ENCODE results near the gene WDR33.
"Not testable (repeated sequence)": the region's sequence is repeated elsewhere in the genome, so short reads cannot be mapped to it uniquely, and the experiment has no call there.

The WDR33 gene

GRCh38 chr2:127807678-127808353, 3.2 kb downstream of the WDR33 start:
- no peak for DNase-seq

DNA sequence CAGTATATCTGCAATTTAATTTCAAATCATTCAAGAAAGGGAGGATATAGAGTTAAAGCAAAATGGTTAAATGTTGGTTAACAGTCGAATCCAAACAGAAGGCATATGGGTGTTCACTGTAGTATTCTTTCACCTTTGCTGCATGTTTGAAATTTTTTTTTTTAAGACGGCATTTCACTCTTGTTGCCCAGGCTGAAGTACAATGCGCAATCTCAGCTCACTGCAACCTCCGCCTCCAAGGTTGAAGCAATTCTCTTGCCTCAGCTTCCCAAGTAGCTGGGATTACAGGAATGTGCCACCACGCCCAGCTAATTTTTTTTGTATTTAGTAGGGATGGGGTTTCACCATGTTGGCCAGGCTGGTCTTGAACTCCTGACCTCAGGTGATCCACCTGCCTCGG, 4.1 kb downstream of the WDR33 start:
- DNase-seq: not testable (repeated sequence)

GRCh38 chr2:127805491-127805890, 5.5 kb downstream of the WDR33 start:
- DNase-seq: no peak

GRCh38 chr2:127799926-127800325, 11.0 kb downstream of the WDR33 start:
- DNase-seq: no peak

DNA sequence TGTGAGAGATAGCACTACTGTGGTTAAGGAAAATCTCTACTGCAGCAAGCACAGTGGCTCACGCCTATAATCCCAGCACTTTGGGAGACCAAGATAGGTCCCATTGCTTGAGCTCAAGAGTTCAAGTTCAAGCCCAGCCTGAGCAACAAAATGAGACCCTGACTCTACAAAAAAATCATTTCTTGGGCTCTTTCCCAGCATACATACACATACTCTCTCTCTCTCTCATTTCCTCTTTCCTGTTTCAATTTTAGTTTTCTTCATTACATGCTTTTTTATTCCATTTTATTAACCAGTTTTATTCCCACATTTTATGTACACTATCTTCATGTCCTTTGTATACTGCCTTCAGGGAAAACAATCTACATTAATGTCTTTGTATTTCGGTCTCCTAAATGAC, 14.6 kb downstream of the WDR33 start:
- no peak for DNase-seq

DNA sequence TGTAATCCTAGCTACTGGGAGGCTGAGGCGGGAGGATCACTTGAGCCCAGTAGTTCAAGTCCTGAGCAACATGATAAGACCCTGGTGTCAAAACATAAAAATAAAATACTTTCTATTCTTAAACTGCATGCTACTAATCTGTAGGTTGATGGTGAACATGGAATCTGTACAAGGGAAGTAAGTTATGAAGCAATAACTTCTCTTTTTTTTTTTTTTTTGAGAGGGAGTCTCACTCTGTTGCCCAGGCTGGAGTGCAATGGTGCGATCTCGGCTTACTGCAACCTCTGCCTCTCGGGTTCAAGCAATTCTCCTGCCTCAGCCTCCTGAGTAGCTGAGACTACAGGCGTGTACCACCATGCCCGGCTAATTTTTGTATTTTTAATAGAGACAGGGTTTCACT, 16.1 kb downstream of the WDR33 start:
- not testable (repeated sequence) for DNase-seq

- no peak for DNase-seq
Observed at GRCh38 chr2:127792805-127793204, 18.2 kb downstream of the WDR33 start.

DNA sequence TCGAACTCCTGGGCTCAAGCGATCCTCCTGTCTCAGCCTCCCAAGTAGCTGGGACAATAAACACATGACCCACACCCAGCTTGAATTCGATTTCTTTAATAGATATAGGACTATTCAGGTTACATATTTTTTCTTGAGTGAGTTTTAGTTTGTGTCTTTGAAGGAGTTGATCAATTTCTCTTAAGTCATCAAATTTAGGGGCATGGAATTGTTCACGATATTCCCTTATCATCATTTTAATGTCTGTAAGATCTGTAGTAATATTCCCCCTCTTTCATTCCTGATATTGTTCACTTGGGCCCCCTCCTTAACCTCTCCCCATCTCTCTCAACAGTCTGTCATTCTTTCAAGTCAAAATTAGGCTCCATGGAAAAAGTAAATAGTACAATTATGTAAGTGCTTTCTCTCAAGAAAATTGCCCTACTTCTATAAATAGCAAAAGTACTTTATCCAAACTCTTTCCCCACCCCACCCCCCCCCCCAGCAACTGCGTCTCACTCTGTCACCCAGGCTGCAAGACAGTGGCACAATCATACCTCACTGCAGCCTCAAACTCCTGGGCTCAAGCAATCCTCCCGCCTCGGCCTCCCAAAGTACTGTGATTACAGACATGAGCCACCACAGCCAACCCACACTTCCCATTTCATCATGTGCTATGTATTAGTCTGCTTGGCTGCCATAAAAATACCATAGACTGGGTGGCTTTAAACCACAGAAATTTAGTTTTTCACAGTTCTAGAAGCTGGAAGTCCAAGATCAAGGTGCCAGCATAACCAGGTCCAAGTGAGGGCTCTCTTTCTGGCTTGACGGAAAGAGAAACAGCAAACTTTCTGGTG, 20.1 kb downstream of the WDR33 start:
- DNase-seq: peak; percentile 11

DNA sequence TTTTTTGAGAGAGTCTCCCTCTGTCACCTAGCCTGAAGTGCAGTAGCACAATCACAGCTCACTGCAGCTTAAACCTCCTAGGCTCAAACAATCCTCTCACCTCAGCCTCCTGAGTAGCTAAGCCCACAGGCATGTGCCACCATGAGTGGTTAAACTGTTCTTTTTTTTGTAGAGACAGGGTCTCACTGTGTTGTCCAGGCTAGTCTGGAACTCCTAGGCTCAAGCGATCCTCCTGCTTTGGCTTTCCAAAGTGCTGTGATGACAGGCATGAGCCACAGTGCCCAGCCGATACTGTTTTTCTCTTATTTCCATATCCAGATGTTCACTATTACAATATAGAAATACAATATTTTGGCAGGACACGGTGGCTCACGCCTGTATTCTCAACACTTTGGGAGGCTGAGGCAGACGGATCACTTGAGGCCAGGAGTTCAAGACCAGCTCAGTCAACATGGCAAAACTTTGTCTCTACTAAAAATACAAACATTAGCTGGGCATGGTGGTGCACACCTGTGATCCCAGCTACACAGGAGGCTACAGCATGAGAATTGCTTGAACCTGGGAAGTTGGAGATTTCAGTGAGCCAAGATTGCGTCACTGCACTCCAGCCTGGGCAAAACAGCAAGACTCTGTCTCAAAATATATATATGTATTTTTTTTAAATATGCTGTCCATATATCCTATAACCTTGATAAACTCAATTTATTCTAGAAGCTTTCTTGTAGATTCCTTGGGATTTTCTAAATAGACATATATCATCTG, 24.7 kb downstream of the WDR33 start:
- no peak for DNase-seq

GRCh38 chr2:127784965-127785518, 25.9 kb downstream of the WDR33 start:
- DNase-seq: no peak

GRCh38 chr2:127783101-127783500, 27.9 kb downstream of the WDR33 start:
- no peak for DNase-seq

- no peak for DNase-seq
Observed at GRCh38 chr2:127778850-127779249, 32.1 kb downstream of the WDR33 start.

GRCh38 chr2:127778447-127778846, 32.5 kb downstream of the WDR33 start:
- no peak for DNase-seq

DNA sequence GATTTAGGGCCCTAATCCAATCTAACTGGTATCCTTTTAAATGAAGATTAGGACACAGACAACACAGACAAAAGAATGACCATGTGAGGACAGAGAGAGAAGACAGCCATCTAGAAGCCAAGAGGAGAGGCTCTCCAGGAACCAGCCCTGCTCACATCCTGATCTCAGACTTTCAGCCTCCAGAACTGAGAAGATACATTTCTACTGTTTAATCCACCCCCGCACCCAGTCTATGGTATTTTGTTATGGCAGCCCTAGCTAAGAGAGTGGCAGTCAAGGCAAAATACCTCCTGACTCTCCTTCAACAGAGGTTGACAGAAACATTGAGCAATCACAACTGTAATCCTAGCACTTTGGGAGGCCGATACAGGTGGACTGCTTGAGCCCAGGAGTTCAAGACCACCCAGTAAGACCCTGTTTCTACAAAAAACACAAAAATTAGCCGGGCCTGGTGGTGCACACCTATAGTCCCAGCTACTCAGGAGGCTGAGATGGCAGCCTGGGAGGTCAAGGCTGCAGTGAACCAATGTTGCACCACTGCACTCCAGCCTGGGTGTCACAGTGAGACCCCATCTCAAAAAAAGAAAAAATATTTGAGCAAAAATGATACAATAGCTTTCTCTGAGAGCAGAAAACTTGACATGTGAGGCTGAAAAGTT, 34.7 kb downstream of the WDR33 start:
- no peak for DNase-seq

GRCh38 chr2:127771756-127772155, 39.2 kb downstream of the WDR33 start:
- DNase-seq: no peak

GRCh38 chr2:127770973-127771735, 39.8 kb downstream of the WDR33 start:
- no peak for DNase-seq

DNA sequence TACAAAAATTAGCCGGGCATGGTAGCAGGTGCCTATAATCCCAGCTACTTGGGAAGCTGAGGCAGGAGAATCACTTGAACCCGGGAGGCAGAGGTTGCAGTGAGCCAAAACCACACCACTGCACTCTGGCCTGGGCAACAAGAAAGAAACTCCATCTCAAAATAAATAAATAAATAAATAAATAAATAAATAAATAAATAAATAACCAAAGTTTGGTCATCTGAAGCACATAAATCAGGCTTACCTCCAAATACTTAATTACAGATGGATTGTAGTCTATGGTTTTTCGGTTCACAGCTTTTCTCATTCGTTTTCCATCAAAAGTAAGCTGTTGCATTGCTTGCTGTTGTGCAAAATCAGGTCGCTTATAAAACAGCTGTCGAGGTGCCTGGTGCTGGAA, 40.4 kb downstream of the WDR33 start:
- not testable (repeated sequence) for DNase-seq

DNA sequence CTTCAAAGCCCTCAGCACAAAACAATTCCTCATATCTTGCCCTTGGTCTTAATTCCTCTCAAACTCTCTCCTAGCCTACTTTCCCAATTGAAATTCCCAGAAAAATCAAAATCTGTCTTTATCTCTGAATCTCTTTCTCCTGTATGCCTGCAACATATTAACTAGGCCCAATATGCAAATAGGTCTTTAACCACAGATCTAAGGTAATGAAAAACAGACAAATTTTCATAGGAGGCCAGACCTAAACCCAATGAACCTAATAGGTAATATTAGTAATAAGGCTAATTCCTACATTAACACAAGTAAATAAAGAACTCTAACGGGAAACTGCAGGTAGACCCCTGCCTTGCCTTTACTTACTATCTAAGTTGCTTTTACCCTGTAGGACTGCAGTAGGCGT, 41.4 kb downstream of the WDR33 start:
- no peak for DNase-seq

GRCh38 chr2:127768775-127769479, 42.0 kb downstream of the WDR33 start:
- no peak for DNase-seq

GRCh38 chr2:127763776-127764175, 47.2 kb downstream of the WDR33 start:
- DNase-seq: no peak

GRCh38 chr2:127762846-127763245, 48.1 kb downstream of the WDR33 start:
- DNase-seq: no peak

Measured in NCI-H1436 (cell line).